HG02943 (cell line): Measurements from ENCODE around the gene GNG2.
A peak's percentile ranks its signal among the peaks of the same experiment; 100 is the strongest.
"Not testable (repeated sequence)": the region's sequence is repeated elsewhere in the genome, so short reads cannot be mapped to it uniquely, and the experiment has no call there.

Experiments
- ATAC-seq: cut with Tn5 transposase; IDR thresholded peaks from one replicate; pipeline ENCODE4 v1.9.1; 2021; ENCODE audit warnings: mild to moderate bottlenecking, low read depth, moderate library complexity; ENCODE audit not compliant: unreplicated experiment

Gene GNG2

GRCh38 chr14:51884086-51884927 is 23.9 kb downstream of the GNG2 start:
- peak; percentile 48 for ATAC-seq

- no peak for ATAC-seq
Observed at GRCh38 chr14:51889851-51890250, 29.4 kb downstream of the GNG2 start.

DNA sequence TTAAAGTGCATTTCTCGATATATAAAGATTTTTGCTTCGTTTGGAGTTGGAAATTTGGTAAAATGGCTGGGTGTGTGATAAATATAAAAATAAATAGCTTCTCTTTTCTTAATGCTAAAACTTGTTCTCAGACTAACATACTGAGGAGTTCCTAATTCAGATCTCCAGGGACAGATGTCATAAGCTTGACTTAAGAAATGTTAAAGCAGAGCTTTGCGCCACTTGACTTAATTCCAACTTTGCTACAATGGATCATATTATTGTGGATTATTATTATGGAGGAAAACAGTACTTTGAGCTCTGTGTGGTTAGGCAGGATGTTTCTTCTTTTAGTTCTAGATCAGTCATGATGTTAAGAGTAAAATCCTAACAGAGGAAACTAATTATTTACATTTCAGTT is 33.8 kb downstream of the GNG2 start:
- ATAC-seq: no peak

- ATAC-seq: no peak
Observed at GRCh38 chr14:51895375-51895774, 35.0 kb downstream of the GNG2 start.

DNA sequence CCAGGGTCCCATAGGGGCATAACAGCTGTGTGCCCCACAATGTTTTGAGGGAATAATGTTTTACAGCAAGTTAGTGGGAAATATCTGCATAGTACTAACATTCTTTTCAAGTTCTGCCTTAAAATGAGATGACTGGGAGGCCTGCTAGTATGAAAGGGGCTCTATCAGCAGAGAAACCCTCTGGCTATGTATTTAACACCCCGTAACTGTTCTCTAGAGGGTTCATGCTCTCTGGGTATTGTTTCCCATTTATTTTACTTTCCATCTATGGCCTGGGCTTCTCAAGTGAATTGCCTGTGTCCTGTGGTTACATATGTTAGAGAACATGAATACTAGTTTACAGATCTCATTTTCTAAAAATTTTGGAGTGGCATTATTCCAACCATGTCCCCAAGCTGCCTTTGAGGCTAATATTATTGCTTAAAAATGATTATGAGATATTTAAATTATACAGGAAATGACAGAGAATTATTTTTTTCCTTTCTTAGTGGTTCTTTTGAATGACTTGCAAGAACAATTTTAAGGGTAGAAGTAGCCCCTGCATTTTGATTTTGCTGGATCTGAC is 37.5 kb downstream of the GNG2 start:
- ATAC-seq: no peak

DNA sequence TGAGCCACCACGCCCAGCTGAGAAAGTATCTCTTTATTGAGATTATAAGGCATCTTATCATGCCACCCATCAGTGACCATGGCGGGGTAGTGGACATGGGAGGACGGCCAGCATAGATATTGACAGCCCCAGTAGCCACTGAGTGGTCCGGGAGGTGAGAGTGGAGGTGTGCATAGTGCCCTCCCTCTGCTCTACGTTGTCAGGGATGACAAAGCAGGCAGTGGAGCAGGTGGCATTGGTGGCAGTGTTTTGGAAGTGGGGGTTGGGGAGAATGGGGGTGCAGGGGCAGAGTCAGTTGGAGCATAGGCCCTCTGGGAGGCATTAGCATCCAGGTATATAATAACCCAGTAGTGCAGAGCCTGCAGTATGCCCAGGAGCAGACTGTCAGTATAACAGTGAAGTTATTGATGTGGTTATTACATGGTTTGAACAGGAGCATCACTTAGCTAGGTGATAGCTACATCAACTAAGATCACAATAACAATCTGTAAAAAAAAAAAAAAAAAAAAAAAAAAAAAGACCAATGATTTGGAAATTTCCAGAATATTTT is 41.1 kb downstream of the GNG2 start:
- ATAC-seq: no peak

DNA sequence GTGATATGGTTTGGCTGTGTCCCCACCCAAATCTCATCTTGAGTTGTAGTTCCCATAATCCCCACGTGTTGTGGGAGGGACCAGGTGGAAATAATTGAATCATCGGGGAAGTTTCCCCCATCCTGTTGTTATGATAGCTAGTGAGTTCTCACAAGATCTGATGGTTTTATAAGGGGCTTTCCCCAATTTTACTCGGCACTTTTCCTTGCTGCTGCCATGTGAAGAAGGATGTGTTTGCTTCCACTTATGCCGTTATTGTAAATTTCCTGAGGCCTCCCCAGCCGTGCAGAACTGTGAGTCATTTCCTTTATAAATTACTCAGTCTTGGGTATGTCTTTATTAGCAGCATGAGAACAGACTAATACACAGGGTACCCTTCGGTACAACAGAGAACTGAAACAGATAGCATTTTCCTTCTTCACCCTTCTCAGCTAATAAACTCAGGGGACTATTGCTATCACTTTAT is 45.3 kb downstream of the GNG2 start:
- not testable (repeated sequence) for ATAC-seq

DNA sequence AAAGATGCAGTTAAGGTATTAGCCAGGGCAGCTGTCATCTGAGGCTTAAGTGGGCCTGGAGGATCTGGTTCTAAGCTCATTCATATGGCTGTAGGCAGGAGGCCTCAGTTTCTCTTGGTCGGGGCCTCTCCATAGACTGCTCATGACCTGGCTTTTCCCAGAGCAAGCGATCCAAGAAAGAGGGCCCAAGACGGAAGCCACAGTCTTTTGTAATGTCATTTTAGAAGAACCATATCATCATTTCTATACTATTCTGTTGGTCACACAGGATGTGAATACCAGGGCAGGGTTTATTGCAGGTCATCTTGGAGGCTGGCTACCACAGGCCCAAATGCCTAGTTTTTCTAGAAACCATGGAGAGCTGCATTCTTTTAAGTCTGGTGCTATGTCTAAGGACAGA is 47.7 kb downstream of the GNG2 start:
- no peak for ATAC-seq

DNA sequence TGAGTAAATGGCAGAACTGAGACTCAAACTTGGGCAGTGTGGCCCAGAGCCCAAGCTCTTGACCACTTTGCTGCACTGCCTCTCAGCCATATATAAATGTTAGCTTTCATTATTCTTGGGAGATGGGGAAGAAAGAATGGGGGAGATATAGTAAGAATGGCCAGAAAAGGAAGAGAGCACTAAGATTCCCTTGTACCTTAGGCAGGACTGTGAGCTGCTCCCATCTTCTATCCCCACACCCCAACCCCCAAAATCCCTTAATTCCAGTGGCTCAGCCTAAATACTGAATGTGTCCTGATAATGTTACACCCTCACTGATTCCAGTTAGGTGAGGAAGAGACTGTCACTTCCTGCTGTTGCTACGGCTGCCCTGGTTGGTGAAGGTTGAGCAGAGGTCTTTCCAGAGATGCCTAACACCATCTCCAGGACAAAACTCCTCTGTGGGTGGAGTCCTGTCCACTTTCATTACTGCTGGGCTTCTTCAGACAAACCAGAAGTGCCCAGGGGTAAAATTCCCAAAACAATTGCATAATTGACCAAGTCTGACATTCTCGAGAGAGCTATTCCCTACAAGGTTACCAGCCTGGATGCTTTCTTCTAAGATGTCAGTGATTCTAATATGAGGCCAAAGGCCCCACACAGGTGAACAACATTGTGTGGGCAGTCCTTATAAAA is 51.8 kb downstream of the GNG2 start:
- ATAC-seq: no peak

DNA sequence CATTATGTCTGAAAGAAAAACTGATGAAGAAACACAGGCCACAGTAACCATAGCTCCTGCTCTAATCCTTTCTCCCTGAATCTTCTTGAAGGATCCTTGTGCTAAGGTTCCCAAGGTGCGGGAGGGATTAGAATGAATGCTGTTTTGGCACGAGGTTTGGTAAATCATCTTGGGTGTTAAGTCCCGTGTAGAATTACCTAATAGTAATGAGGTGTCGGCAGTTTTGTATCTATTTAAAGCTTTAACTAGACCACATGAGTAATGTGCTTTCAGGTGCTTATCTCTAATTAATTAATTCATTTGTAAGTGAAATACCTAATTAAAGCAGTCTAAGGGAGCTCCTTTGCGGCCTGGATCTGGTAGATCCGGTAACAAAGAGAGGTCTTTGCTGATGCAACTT is 53.9 kb downstream of the GNG2 start:
- ATAC-seq: no peak

GRCh38 chr14:51917193-51917592 is 56.8 kb downstream of the GNG2 start:
- ATAC-seq: no peak

DNA sequence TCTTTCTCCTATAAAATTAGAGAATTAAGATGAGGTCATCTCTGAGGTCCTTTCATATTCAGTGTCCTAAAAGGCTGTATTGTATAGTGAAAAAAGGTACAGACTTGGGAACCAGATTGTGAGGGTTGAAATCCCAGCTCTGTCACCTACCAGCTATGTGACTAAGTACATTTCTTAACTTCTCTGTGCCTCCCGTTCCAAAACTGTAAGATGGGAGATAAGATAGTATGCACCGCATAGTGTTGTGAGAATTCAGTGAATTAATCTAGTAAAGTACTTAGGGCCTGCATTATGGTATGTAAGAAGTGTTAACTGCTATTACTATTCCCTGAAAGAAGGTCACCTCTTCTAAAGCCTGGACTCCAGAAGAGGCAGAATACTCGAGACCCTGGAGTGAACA is 60.6 kb downstream of the GNG2 start:
- ATAC-seq: no peak

- no peak for ATAC-seq
Observed at GRCh38 chr14:51922624-51923023, 62.2 kb downstream of the GNG2 start.

GRCh38 chr14:51924600-51924999 is 64.2 kb downstream of the GNG2 start:
- no peak for ATAC-seq

DNA sequence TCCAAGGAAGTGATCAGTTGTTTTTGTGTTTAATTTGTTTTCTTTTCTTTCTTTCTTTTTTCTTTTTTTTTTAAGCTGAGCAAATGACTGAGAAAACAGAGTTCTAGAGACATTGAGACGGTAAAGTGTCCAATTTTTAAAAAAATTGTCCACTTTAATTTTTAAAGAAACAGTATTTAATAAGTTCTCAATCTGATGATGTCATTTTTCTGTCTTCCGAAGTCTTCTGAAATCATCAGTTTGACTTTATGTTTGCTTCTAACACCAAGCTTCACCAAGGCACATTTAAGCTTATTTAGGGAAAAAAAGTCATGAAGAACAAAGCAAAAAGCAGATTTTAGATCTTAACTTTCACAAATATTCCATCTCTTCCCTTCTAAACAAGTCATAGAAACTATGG is 65.6 kb downstream of the GNG2 start:
- ATAC-seq: no peak

- ATAC-seq: no peak
Observed at GRCh38 chr14:51926449-51926848, 66.0 kb downstream of the GNG2 start.

DNA sequence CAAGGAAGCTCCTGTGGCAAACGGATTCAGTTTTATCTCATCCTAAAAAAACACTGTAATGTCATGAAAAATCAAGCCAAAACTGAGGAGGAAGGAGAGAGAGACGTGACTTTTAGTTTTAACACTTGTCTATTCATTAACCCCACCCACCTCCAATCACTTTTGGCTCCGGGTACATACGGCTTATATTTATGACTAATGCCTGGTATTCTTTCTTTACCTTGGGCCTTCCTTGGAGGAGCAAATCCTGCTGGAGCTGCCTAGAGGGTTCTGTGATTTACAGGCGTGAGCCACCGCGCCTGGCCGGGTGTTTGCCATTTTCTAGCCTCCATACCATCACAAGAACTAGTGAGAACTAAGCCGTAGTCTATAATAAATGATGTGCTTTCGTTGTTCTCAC is 68.2 kb downstream of the GNG2 start:
- ATAC-seq: no peak

DNA sequence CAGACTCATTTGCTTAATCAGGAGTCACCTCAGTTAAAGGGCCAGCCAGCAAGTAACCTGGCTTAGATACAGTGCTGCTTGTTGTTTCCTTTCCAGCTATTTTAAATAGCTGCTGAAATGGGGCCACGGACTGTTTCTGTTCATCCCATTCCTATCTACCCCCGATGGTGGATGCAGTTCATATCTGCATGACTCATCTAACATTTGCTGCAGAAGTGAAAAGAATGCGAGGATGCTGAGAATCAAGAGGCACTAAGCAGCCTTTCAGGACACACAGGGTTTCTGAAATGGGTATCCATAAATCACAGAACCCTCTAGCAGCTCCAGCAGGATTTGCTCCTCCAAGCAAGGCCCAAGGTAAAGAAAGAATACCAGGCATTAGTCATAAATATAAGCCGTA is 68.8 kb downstream of the GNG2 start:
- ATAC-seq: no peak

DNA sequence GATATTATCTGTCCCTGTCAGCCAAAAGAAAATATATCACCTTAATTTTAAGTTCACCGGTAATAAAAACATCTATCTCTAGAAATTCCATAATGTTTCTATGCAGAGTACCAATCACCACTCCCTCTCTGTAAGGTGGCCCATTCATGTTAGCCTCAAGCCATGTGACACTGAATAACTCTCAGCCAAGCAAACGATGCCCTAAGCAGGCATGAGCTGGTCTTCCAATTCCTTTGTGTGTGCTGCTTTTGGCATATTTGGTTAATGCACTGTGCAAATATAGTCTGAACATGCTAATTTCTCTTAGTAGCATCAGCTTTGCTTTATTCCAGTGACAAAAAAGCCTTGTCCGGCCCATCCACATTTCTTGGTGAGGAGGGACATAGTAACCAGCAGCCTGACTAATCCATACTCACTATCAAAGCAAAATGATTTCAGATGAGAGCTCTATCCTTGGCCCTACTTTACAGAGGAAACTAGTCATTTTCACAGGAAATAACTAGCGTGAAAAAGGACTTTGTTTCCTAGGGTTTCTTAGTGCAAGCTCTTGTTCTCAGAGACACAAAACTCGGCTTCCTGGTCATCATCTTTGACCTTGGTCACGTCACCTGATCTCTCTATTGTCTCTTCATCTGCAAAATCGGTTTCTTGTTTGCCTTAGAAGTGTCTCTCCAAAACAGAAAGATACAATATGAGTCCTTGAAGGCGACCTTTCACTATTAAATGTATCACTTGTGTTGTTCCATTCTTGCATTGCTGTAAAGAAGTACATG is 69.7 kb downstream of the GNG2 start:
- ATAC-seq: no peak

- no peak for ATAC-seq
Observed at GRCh38 chr14:51931308-51931707, 70.9 kb downstream of the GNG2 start.

GRCh38 chr14:51933191-51933590 is 72.8 kb downstream of the GNG2 start:
- ATAC-seq: no peak
